Fibroblast of skin of right quadriceps (primary cell): ENCODE data around the gene PVRIG.
"Not testable (repeated sequence)": the region's sequence is repeated elsewhere in the genome, so short reads cannot be mapped to it uniquely, and the experiment has no call there.

ENCODE experiments used
- DNase-seq: peaks from one replicate; pipeline ENCODE4 v3.0.0-alpha.2; 2013

The PVRIG gene

DNA sequence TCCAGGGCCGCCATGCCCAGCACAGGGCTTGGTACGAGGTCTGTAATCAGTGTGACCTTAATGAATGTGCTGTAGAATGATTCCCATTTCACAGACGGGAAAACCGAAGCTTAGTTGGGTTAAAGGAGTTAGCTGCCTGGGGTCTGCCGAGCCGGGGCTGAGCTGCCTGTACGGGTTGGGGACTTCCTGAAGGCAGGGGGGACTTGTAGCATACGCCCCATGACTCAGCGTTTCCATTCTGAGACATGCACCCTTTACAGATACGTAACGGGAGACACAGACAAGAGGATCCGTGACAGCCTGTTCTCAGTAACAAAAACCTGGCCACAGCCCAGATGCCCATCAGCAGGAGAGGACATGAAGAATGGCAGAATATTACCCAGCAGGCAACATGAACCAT, 23.6 kb downstream of the PVRIG start:
- DNase-seq: peak; percentile 11

DNA sequence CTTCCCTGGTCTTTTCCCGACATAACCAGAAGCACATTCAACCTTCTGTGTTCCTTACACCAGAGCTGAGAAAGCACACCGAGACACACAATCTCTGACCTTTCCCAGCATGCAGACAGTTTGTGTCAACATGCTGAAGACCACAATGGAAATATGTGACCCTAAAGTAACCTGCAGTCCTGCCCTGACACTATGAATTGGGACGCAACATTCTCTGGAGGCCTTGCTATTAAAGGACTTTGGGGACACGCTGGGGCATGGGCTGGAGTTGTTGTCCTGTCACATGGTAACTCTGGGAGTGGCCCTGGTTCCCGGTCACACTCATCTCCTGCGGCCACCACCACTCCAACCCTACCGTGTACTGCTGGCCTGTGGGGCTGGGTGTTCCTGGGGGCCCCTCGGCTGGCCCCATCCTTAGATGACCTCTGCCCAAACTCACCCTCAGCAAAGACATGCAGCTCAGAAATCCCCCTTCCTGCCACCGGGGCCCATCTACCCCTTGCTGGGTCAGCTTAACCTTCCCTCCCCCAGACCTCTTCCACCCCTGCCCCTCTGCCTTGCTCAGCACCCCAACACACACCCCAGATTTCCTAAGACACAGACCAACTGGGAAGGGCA, 25.3 kb downstream of the PVRIG start:
- not testable (repeated sequence) for DNase-seq

DNA sequence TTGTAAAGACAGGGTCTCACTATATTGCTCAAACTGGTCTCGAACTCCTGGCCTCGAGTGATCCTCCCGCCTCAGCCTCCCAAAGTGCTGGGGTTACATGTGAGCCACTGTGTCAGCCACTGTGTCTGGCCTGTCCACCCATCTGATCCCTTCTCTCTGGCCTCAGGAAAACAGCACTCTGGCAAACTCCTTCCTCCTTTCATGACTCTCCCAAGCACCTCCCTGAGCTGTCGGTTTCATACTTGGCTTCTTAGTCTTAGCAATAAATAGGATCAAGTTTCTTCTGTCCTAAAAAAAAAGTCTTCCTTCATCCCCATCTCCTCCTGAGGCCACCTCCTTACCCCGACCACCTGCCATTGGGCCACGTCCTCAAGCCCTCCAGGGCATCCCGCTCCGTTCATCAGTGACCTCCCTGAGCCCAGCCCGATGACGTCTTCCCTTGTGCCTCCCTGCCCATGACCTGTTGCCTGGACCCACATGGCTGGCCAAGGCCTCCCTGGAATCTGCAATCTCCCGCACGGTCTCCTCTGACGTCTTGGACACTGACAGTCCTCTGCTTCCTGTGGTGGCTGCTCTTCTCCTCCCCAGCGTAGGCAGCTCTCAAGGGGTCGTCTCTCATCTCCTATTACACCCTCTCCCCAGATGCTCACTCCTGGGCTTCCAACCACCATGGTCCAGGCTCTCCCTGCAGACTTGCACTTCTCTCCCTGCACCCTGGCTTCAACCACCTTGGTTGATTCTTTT, 26.5 kb downstream of the PVRIG start:
- DNase-seq: not testable (repeated sequence)

GRCh38 chr7:100246865-100247137, 27.1 kb downstream of the PVRIG start:
- not testable (repeated sequence) for DNase-seq

DNA sequence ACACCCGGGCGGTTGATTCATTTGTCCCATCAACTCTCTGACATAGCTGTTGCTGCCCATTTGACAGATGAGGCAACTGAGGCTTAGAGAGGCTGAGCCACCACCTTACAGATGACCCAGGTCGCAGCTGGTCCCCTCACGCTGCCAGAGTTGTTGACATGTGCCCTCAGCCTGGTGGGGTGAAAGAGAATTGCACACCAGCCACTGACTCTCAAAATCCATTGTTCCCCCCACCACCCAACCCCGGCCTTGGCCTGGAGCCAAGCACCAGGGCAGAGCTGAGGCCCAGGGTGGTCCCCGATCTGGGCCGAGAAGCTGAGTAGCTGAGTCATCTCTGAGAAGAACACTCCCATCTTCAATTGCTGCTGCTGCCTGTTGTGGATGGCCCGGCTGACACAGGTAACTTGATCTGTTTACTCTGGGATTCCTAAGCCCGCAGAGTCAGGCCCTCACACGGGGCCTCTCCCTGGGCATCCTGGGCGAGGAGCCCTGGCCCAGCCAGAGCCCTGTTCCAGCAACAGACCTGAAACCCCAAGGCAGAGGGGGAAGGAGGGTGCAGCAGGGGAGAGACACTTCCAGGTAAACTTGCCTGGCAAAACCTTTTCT, 27.5 kb downstream of the PVRIG start:
- peak; percentile 76 for DNase-seq

GRCh38 chr7:100248483-100248882, 28.7 kb downstream of the PVRIG start:
- DNase-seq: no peak

GRCh38 chr7:100257017-100257416, 37.3 kb downstream of the PVRIG start:
- DNase-seq: no peak

DNA sequence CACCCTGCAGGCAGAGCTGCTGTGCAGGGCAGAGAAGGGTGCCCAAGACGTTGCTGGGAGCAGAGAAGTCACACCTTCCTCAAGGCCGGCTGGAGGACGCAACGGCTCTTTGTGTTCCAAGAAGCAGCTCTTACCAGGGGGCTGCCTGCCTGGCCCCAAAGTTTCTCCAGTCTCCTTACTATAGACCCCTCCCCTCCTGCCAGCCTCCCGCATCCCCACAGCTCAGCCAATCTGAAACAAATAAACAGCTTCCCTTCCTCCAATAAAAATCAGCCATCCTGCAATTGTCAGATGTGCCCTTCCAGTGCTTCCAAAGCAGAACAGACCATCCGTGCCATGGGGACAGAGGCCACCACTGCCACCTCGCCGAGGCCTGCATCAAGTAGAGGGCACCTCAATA, 40.2 kb downstream of the PVRIG start:
- not testable (repeated sequence) for DNase-seq

DNA sequence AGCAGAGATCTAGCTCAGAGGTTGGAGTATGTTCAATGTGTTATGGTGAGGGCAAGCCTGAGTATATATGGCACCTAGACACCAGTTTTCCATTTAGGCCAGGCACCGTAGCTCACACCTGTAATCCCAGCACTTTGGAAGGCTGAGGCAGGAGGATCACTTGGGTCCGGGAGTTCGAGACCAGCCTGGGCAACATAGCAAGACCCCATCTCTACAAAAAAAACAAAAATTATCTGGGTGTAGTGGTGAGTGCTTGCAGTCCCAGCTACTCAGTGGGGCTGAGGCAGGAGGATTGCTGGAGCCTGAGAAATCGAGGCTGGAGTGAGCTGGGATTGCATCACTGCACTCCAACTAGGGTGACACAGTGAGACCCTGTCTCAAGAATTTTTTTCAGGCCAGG, 43.1 kb downstream of the PVRIG start:
- DNase-seq: not testable (repeated sequence)

- DNase-seq: not testable (repeated sequence)
Observed at GRCh38 chr7:100264223-100264622, 44.5 kb downstream of the PVRIG start.

DNA sequence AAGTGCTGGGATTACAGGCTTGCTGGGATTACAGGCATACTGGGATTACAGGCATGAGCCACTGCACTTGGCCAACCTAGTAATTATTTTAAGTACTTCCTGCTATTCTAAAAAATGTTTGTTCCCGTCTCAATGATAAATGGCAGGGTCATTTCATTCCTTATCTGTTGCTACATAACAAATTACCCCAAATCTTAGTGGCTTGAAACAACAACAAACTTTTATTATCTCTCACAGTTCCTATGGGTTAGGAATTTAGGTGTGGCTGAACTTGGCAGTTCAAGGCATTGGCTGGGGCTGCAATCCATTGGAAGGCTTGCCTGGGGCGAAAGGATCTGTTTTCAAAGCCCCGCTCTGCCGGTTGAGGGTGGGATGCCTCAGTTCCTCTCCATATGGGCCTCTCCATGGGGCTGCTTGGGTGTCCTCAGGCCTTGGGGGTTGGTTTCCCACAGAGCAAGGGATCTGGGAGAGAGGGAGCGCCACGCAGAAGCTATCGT, 45.0 kb downstream of the PVRIG start:
- DNase-seq: not testable (repeated sequence)

DNA sequence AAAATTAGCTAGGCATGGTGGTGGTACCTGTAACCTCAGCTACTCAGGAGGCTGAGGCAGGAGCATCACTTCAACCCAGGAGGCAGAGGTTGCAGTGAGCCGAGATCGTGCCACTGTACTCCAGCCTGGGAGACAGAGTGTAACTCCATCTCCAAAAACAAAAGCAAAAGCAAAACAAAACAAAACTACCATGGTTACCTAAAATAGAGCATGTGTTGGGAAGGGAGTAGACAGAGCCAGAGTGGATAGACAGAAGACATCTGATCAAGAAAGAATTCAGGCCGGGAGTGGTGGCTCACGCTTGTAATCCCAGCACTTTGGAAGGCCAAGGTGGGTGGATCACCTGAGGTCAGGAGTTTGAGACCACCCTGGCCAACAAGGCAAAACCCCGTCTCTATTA, 46.1 kb downstream of the PVRIG start:
- not testable (repeated sequence) for DNase-seq

GRCh38 chr7:100266576-100267354, 47.0 kb downstream of the PVRIG start:
- DNase-seq: no peak

GRCh38 chr7:100267648-100268047, 47.9 kb downstream of the PVRIG start:
- DNase-seq: no peak

DNA sequence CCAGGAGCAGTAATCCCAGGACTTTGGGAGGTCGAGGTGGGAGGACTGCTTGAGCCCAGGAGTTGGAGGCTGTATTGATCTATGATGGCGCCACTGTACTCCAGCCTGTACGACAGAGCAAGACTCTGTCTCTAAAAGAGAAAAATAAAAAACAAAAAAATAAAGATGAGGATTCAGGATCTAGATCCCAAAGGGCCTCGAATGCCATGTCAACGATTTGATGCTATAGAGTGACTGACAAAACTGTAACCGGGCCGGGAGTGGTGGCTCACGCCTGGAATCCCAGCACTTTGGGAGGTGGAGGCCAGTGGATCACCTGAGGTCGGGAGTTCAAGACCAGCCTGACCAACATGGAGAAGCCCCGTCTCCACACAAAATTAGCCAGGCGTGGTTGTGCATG, 49.1 kb downstream of the PVRIG start:
- not testable (repeated sequence) for DNase-seq

GRCh38 chr7:100269306-100270045, 49.7 kb downstream of the PVRIG start:
- DNase-seq: not testable (repeated sequence)

- not testable (repeated sequence) for DNase-seq
Observed at GRCh38 chr7:100270046-100270918, 50.5 kb downstream of the PVRIG start.
